GM12878 (cell line): ENCODE results near the gene TMC8. TPM values are rescaled to one million over a fixed set of nuclear protein-coding genes. Genes with fewer than 3 reads are reported as not detected.

ENCODE experiments used
- ATAC-seq: fragments of 200-7000 bp; cut with Tn5 transposase; 3 replicates; pipeline ENCODE4 v1.9.1; 2020; ENCODE audit warnings: mild to moderate bottlenecking, moderate library complexity
- BruUV-seq: library from RNA; stranded (reverse); fragments of 400-500 nt; replicated peaks from 2 replicates; lab custom pipeline; 2021; lab: Mats Ljungman, UMichigan
- CTCF ChIA-PET: fragments of 300-600 bp; sonication (Branson Sonifier 250); formaldehyde crosslinking; extraction: SDS; loops from one replicate; lab custom pipeline; 2021; ENCODE audit warnings: inconsistent platforms; lab: Yijun Ruan, JAX
- POLR2A ChIA-PET: fragments of 350-600 bp; formaldehyde crosslinking; extraction: SDS; loops from one replicate; lab custom pipeline; 2021; ENCODE audit warnings: inconsistent platforms; lab: Charles Lee
- RAD21 ChIA-PET: fragments of 300-600 bp; sonication (Branson Sonifier 250); formaldehyde crosslinking; loops from one replicate; lab custom pipeline; 2023; ENCODE audit warnings: antibody characterized with exemption; ENCODE audit not compliant: unreplicated experiment; lab: Charles Lee
- SMC1A ChIA-PET: fragments of 300-600 bp; sonication (Branson Sonifier 250); formaldehyde crosslinking; loops from one replicate; lab custom pipeline; 2023; ENCODE audit not compliant: unreplicated experiment, uncharacterized antibody; lab: Charles Lee
- DNase-seq: peaks from one replicate; pipeline ENCODE4 v3.0.0-alpha.2; 2011; ENCODE audit warnings: low read depth, low spot score
- FAIRE-seq: peaks from 3 replicates; lab custom pipeline; 2011; peaks lifted over from hg19 to GRCh38; lab: Jason Lieb, UNC
- H2AFZ ChIP-seq: 2 replicates; pipeline ENCODE4 v1.6.0; 2011; ENCODE audit warnings: low read depth, low read length, control low read depth; ENCODE audit not compliant: control insufficient read depth
- H3K27ac ChIP-seq: 2 replicates; pipeline ENCODE4 v1.5.1; 2011; ENCODE audit warnings: control low read depth; ENCODE audit not compliant: control insufficient read depth, insufficient read depth
- H3K27me3 ChIP-seq, 2 experiments: replicated peaks in 1 of 2; 2 replicates each; pipeline versions ENCODE4 v1.6.0 to v1.6.1; 2011; ENCODE audit warnings: low read length in 1 of 2; ENCODE audit not compliant: control insufficient read depth in 2 of 2, insufficient read depth in 2 of 2
- H3K36me3 ChIP-seq, 2 experiments: 2 replicates each; pipeline ENCODE4 v1.5.1; 2011; ENCODE audit warnings: low read length in 1 of 2; ENCODE audit not compliant: control insufficient read depth in 2 of 2, insufficient read depth in 2 of 2
- H3K4me1 ChIP-seq: 2 replicates; pipeline ENCODE4 v1.6.1; 2011; ENCODE audit warnings: mild to moderate bottlenecking, low read length, moderate library complexity, mixed read lengths; ENCODE audit not compliant: control insufficient read depth, insufficient read depth
- H3K4me2 ChIP-seq: 2 replicates; pipeline ENCODE4 v1.6.0; 2011; ENCODE audit warnings: control low read depth; ENCODE audit not compliant: control insufficient read depth, insufficient read depth
- H3K4me3 ChIP-seq: fragments of 200-600 bp; sonication (generic); 2 replicates; pipeline ENCODE4 v1.5.1; 2016
- H3K79me2 ChIP-seq: 2 replicates; pipeline ENCODE4 v1.6.0; 2011; ENCODE audit warnings: low read length; ENCODE audit not compliant: control insufficient read depth, insufficient read depth
- H3K9ac ChIP-seq: 2 replicates; pipeline ENCODE4 v1.8.0; 2011; ENCODE audit warnings: low read length, control low read depth, mixed read lengths; ENCODE audit not compliant: control insufficient read depth, insufficient read depth
- H3K9me3 ChIP-seq: replicated peaks from 3 replicates; pipeline ENCODE4 v1.5.1; 2011; ENCODE audit warnings: mild to moderate bottlenecking, low read length; ENCODE audit not compliant: control insufficient read depth, insufficient read depth
- H4K20me1 ChIP-seq: 2 replicates; pipeline ENCODE4 v1.6.0; 2011; ENCODE audit not compliant: control insufficient read depth, insufficient read depth
- EGR1 ChIP-seq, 2 experiments: IDR thresholded peaks; 1 replicate in 1 of 2; 2 replicates in 1 of 2; pipeline ENCODE4 v1.6.1; 2011 to 2012; ENCODE audit warnings: low read depth in 2 of 2, low read length in 2 of 2, borderline replicate concordance in 1 of 2, mild to moderate bottlenecking in 1 of 2, moderate library complexity in 1 of 2
- IRF4 ChIP-seq: IDR thresholded peaks from 2 replicates; pipeline ENCODE4 v1.6.1; 2011; ENCODE audit warnings: low read depth, low read length
- JUND ChIP-seq: IDR thresholded peaks from 2 replicates; pipeline ENCODE4 v1.6.1; 2012; ENCODE audit warnings: low read depth, mild to moderate bottlenecking, low read length, improper control_type of control experiment, moderate library complexity
- POLR2A ChIP-seq: IDR thresholded peaks from 2 replicates; pipeline ENCODE4 v1.6.1; 2011; ENCODE audit warnings: low read depth, mild to moderate bottlenecking, low read length
- STAT3 ChIP-seq: IDR thresholded peaks from 2 replicates; pipeline ENCODE4 v1.6.1; 2011; ENCODE audit warnings: low read depth, low read length, improper control_type of control experiment
- WGBS: methylation state at CpG from one replicate; pipeline ENCODE4 v1.1.6; 2016; ENCODE audit warnings: low lambda C conversion rate; ENCODE audit not compliant: insufficient replicate concordance, insufficient coverage; ENCODE audit errors: missing lambda C conversion rate; 5-methylcytosine and 5-hydroxymethylcytosine counted together
- in situ Hi-C: fragments of 300-500 bp; cut with MboI; formaldehyde crosslinking; loops from 9 replicates; pipeline ENCODE4 v1.14.3; 2018; ENCODE audit warnings: mixed read lengths
- intact Hi-C: fragments of 100-400 bp; cut with micrococcal nuclease; formaldehyde crosslinking; loops from one replicate; pipeline ENCODE4 v1.14.2; 2022; ENCODE audit not compliant: unreplicated experiment
- polyA plus RNA-seq, 11 experiments: library from polyadenylated mRNA; depleted of rRNA in 4 of 11; unstranded in 6 of 11; stranded (reverse) in 5 of 11; fragments of >200 nt; fragmentation: Nextera tagmentation in 4 of 11; fragmentation: Illumina TruSeq in 1 of 11; extraction: Ambion mirVana in 4 of 11; extraction: Trizol in 1 of 11; gene quantifications; 1 replicate in 1 of 11; 2 replicates in 10 of 11; pipeline versions ENCODE4 v1.2.1 to v1.2.3, GENCODE V29; 2011 to 2016; ENCODE audit warnings: inconsistent platforms in 2 of 11, missing spikeins in 2 of 11, low read depth in 1 of 11
- total RNA-seq, 4 experiments: library from RNA; depleted of rRNA in 3 of 4; stranded (reverse); fragments of >200 nt in 3 of 4; fragmentation: Illumina TruSeq in 1 of 4; extraction: Trizol in 1 of 4; gene quantifications; 2 replicates each; pipeline versions ENCODE4 v1.2.1 to v1.2.3, GENCODE V29; 2013 to 2021
- TF ChIP-seq, protein P1 (sequence below): IDR thresholded peaks from 2 replicates; pipeline ENCODE4 v1.6.1; 2011; ENCODE audit warnings: low read depth, low read length, improper control_type of control experiment, borderline replicate concordance
- TF ChIP-seq, protein P2 (sequence below): fragments of 150-350 bp; IDR thresholded peaks from 2 replicates; pipeline ENCODE4 v1.6.1; 2014; ENCODE audit warnings: mild to moderate bottlenecking, low read depth, low read length
- TF ChIP-seq, protein P3 (sequence below): fragments of 450-650 bp; IDR thresholded peaks from 2 replicates; pipeline ENCODE4 v1.6.1; 2017; ENCODE audit warnings: borderline replicate concordance

TMC8 gene
- total and polyA plus RNA-seq, 10 of the 15 experiments (the other 5 are each of a cell fraction or from before 2014, with no cell fraction given): 2.7 to 128 (median 40.0) TPM

DNA sequence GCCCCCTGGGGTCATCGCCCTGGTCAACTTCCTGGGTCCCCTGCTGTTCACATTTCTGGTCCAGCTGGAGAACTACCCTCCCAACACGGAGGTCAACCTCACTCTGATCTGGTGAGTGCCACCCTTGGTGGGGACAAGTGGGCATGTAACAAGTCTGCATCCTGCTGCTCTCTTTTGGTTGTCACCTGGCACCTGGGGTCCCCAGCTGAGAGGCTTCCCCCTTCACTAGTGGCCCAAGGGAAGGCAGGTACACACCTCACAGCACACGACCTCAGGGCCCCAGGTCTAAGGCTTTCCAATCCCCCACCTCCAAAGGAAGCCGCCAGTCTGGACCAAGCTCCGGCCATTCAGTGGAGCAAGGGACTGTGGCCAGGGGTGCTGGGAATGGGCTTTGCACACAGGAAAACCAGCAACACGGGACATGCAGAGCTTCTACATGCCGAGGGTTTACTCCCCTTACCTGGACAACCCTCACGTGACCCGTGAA, 4.4 kb downstream of the TMC8 start:
- Histone ChIP-seq H4K20me1 (no peaks in the 10 kb centered on the region), H3K9me3 (no peaks in the 10 kb centered on the region), H2AFZ (no peak overlapping the region), H3K9ac (peak overlapping the region; percentile 46), H3K36me3 (peaks cover 13 to 16% of the 10 kb centered on the region in 2 experiments; a peak in 3 of 4 replicates), H3K4me1 (peaks cover 59% of the 10 kb centered on the region), H3K4me2 (peak overlapping the region; percentile 96), H3K4me3 (peak overlapping the region; percentile 94; the same call in 1 of the 2 replicates)
- ChIA-PET RAD21 (interaction anchor here (0.8 to 6.8 kb wide), 13 partner anchors 10 to 116 kb away, joined by 3 to 83 read pairs (median 4); no protein-coding TSS in a partner anchor), SMC1A (interaction anchor here (1.0 to 5.1 kb wide), 13 partner anchors 9 to 115 kb away, joined by 3 to 51 read pairs (median 4); no protein-coding TSS in a partner anchor), POLR2A (interaction anchor here (0.6 to 2.0 kb wide), 13 partner anchors 8 to 115 kb away, joined by 3 to 9 read pairs (median 3); no protein-coding TSS in a partner anchor), CTCF (interaction anchor here (0.9 to 9.5 kb wide), 21 partner anchors 8 to 121 kb away, joined by 3 to 132 read pairs (median 7); partner anchors contain the start of genes AFMID, C17orf99, SYNGR2 and TK1)
- BruUV-seq: no TSS peak
- intact Hi-C loops (loop anchor here (2.0 kb wide), 1 partner anchor 38 kb away; no protein-coding TSS in a partner anchor), in situ Hi-C loops (no loop called here)
- no peak for FAIRE-seq
- 73% methylated on average over 9 of the region's 9 CpGs for WGBS
- DNase-seq: no peak
- TF ChIP-seq JUND (no peak), STAT3 (no peak), EGR1 (IDR thresholded peaks at IDR 0.05; ENCODE audit: borderline replicate concordance in 1 of 2, low read depth in 2 of 2, low read length in 2 of 2) (no peak), POLR2A (peak; percentile 49; the same call in 1 of the 2 replicates), IRF4 (no peak)
- TF ChIP-seq, protein P1, sequence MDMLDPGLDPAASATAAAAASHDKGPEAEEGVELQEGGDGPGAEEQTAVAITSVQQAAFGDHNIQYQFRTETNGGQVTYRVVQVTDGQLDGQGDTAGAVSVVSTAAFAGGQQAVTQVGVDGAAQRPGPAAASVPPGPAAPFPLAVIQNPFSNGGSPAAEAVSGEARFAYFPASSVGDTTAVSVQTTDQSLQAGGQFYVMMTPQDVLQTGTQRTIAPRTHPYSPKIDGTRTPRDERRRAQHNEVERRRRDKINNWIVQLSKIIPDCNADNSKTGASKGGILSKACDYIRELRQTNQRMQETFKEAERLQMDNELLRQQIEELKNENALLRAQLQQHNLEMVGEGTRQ: no peak
- TF ChIP-seq, protein P2, sequence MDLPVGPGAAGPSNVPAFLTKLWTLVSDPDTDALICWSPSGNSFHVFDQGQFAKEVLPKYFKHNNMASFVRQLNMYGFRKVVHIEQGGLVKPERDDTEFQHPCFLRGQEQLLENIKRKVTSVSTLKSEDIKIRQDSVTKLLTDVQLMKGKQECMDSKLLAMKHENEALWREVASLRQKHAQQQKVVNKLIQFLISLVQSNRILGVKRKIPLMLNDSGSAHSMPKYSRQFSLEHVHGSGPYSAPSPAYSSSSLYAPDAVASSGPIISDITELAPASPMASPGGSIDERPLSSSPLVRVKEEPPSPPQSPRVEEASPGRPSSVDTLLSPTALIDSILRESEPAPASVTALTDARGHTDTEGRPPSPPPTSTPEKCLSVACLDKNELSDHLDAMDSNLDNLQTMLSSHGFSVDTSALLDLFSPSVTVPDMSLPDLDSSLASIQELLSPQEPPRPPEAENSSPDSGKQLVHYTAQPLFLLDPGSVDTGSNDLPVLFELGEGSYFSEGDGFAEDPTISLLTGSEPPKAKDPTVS: no peak
- TF ChIP-seq, protein P3, sequence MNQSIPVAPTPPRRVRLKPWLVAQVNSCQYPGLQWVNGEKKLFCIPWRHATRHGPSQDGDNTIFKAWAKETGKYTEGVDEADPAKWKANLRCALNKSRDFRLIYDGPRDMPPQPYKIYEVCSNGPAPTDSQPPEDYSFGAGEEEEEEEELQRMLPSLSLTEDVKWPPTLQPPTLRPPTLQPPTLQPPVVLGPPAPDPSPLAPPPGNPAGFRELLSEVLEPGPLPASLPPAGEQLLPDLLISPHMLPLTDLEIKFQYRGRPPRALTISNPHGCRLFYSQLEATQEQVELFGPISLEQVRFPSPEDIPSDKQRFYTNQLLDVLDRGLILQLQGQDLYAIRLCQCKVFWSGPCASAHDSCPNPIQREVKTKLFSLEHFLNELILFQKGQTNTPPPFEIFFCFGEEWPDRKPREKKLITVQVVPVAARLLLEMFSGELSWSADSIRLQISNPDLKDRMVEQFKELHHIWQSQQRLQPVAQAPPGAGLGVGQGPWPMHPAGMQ: no peak
- TF ChIP-seq, all 136 proteins: peak for 1
- ATAC-seq: no peak
- Histone ChIP-seq H3K79me2 (peaks cover 58% of the 10 kb centered on the region), H3K27ac (peak overlapping the region; percentile 93), H3K27me3 (no peaks in the 10 kb centered on the region)
